Measurements from ENCODE around the gene CMIP.

DNA sequence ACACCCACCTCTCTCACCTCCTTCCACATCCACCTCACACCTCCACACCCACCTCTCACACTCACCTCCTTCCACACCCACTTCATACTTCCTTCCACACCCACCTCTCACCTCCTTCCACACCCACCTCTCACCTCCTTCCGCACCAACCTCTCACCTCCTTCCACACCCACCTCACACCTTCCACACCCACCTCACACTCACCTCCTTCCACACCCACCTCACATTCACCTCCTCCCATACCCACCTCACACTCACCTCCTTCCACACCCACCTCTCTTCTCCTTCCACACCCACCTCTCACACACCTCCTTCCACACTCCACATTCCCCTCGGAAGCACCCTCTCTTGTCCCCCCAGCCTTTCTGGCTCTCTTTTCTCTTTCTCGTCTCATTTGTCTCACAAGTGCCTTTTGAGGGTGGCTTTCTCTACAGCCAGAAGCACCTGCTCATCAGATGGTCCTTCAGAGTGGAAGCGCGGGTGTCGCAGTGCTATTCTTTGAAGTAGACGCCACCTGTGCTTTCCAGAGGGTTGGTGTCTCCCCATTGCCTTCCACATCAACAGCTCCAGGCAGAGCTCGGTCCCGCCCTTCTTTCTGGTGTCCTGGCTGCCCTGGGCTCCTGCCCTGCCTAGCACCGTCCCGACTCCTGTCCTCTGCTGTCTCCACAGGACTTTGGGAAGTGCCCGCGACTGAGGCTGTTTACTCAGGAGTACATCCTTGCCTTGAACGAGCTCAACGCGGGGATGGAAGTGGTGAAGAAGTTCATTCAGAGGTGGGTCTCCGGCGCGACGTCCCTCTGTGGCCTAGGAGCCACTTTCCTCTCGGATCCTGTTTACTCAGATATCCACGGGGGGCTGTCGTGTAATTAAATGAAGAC lies 225.1 kb downstream of the CMIP start:
- TF ChIP-seq, protein P1, sequence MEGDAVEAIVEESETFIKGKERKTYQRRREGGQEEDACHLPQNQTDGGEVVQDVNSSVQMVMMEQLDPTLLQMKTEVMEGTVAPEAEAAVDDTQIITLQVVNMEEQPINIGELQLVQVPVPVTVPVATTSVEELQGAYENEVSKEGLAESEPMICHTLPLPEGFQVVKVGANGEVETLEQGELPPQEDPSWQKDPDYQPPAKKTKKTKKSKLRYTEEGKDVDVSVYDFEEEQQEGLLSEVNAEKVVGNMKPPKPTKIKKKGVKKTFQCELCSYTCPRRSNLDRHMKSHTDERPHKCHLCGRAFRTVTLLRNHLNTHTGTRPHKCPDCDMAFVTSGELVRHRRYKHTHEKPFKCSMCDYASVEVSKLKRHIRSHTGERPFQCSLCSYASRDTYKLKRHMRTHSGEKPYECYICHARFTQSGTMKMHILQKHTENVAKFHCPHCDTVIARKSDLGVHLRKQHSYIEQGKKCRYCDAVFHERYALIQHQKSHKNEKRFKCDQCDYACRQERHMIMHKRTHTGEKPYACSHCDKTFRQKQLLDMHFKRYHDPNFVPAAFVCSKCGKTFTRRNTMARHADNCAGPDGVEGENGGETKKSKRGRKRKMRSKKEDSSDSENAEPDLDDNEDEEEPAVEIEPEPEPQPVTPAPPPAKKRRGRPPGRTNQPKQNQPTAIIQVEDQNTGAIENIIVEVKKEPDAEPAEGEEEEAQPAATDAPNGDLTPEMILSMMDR (IDR thresholded peaks at IDR 0.05), result no peak
- TF ChIP-seq POLR2AphosphoS5 (IDR thresholded peaks at IDR 0.05) (no peak), POLR2A (IDR thresholded peaks at IDR 0.05) (no peak)

Data from prostate gland (tissue), 2 donors.